Sigmoid colon (tissue), 7 donors: ENCODE data around the gene TFCP2L1. TPM values are rescaled to one million over a fixed set of nuclear protein-coding genes. Genes with fewer than 3 reads are reported as not detected.
"Not testable (repeated sequence)": the region's sequence is repeated elsewhere in the genome, so short reads cannot be mapped to it uniquely, and the experiment has no call there.

Experiments
- DNase-seq: peaks from one replicate; pipeline ENCODE4 v3.0.0-alpha.2; 2019
- H3K27ac ChIP-seq, 4 donors: fragments of 200-600 bp; sonication (generic); one replicate each; pipeline ENCODE4 v1.5.1; 2016 to 2019; ENCODE audit warnings: mild to moderate bottlenecking in 1 of 4
- H3K27me3 ChIP-seq, 3 donors: fragments of 200-600 bp; sonication (generic); one replicate each; pipeline ENCODE4 v1.5.1; 2019; ENCODE audit warnings: mild to moderate bottlenecking in 1 of 3
- H3K36me3 ChIP-seq, 4 donors: fragments of 200-600 bp; sonication (generic); one replicate each; pipeline ENCODE4 v1.5.1; 2016 to 2019
- H3K4me1 ChIP-seq, 4 donors: fragments of 200-600 bp; sonication (generic); one replicate each; pipeline ENCODE4 v1.5.1; 2017 to 2019
- H3K4me3 ChIP-seq, 4 donors: fragments of 200-600 bp; sonication (generic); one replicate each; pipeline ENCODE4 v1.5.1; 2017 to 2019; ENCODE audit warnings: mild to moderate bottlenecking in 2 of 4, moderate library complexity in 1 of 4
- H3K9me3 ChIP-seq, 4 donors: fragments of 200-600 bp in 3 of 4; sonication (generic) in 3 of 4; one replicate each; pipeline versions ENCODE4 v1.5.1 to v1.6.1; 2013 to 2019
- EP300 ChIP-seq, 4 donors: sonication (generic); formaldehyde crosslinking; IDR thresholded peaks; one replicate each; pipeline ENCODE4 v1.6.1; 2017; ENCODE audit warnings: antibody characterized with exemption in 4 of 4
- POLR2A ChIP-seq, 2 donors: fragments of 450-650 bp; IDR thresholded peaks; one replicate each; pipeline ENCODE4 v1.6.1; 2016; ENCODE audit warnings: antibody characterized with exemption in 2 of 2, mild to moderate bottlenecking in 2 of 2, moderate library complexity in 2 of 2
- POLR2AphosphoS5 ChIP-seq, 4 donors: sonication (generic); formaldehyde crosslinking; IDR thresholded peaks; one replicate each; pipeline ENCODE4 v1.6.1; 2017; ENCODE audit warnings: antibody characterized with exemption in 4 of 4
- WGBS, 2 donors: extraction: QIAGEN DNeasy Blood & Tissue Kit; methylation state at CpG; one replicate each; pipeline ENCODE4 v1.1.7; 2013; 5-methylcytosine and 5-hydroxymethylcytosine counted together
- intact Hi-C: fragments of 100-400 bp; cut with DNase I; formaldehyde crosslinking; loops from one replicate; pipeline ENCODE4 v1.15.1; 2023
- polyA plus RNA-seq, 3 donors: library from polyadenylated mRNA; stranded (reverse); fragments of 200-250 nt; gene quantifications; one replicate each; pipeline ENCODE4 v1.2.3, GENCODE V29; 2013
- total RNA-seq, 4 donors: library from RNA; depleted of rRNA; stranded (reverse); fragments of >200 nt; gene quantifications; one replicate each; pipeline ENCODE4 v1.1.0, GENCODE V29; 2016
- TF ChIP-seq, protein P1 (sequence below), 4 experiments: fragments of 450-650 bp in 3 of 4; fragments of 200-600 bp in 1 of 4; IDR thresholded peaks; one replicate each; pipeline ENCODE4 v1.5.1; 2016 to 2019; ENCODE audit warnings: antibody characterized with exemption in 4 of 4, mild to moderate bottlenecking in 3 of 4, moderate library complexity in 2 of 4
- donor health status: healthy with polysubstance abuse.
- donor health status: Bipolar disorder and iron deficiency.
- donor health status: healthy.

Gene TFCP2L1
- total and polyA plus RNA-seq, 7 donors, result 0.14 to 35.5 (median 0.55) TPM

DNA sequence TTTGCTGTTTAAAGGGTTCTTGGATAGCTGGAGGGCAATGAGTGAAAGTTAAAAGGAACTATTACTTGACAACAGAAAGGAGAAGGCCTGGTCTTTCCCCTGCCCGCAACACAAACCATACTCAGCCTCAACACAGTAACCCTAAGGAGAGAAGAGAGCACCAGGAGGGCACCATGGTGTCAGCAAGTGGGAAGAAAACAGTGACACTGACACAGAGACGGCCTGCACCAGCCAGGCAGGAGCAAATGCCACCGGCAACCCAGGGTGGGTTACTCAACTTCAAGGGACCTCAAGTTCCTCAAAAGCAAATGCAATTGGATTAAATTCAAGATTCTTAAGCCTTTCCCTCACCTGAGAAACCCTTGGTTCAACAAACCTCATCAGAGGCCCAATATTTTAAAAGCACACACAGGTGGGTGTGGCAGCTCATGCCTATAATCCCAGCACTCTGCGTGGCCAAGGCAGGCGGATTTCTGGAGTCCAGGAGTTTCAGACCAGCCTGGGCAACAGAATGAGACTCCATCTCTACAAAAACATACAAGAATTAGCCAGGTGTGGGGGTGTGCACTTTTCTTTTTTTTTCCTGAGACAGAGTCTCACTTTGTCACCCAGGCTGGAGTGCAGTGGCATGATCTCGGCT is 52.3 kb downstream of the TFCP2L1 start:
- TF ChIP-seq POLR2A (IDR thresholded peaks at IDR 0.05), result no peak
- TF ChIP-seq, protein P1, sequence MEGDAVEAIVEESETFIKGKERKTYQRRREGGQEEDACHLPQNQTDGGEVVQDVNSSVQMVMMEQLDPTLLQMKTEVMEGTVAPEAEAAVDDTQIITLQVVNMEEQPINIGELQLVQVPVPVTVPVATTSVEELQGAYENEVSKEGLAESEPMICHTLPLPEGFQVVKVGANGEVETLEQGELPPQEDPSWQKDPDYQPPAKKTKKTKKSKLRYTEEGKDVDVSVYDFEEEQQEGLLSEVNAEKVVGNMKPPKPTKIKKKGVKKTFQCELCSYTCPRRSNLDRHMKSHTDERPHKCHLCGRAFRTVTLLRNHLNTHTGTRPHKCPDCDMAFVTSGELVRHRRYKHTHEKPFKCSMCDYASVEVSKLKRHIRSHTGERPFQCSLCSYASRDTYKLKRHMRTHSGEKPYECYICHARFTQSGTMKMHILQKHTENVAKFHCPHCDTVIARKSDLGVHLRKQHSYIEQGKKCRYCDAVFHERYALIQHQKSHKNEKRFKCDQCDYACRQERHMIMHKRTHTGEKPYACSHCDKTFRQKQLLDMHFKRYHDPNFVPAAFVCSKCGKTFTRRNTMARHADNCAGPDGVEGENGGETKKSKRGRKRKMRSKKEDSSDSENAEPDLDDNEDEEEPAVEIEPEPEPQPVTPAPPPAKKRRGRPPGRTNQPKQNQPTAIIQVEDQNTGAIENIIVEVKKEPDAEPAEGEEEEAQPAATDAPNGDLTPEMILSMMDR (IDR thresholded peaks at IDR 0.05), result no peak
- TF ChIP-seq EP300 (IDR thresholded peaks at IDR 0.05), result no peak
- no peak for TF ChIP-seq POLR2AphosphoS5 (IDR thresholded peaks at IDR 0.05)
- no peak for DNase-seq
- Histone ChIP-seq H3K4me1 (no peaks in the 10 kb centered on the region), H3K27me3 (no peaks in the 10 kb centered on the region), H3K9me3 (no peaks in the 10 kb centered on the region), H3K4me3 (no peak overlapping the region), H3K36me3 (no peaks in the 10 kb centered on the region), H3K27ac (no peak overlapping the region)
- intact Hi-C loops, result no loop called here
- 77 to 86% methylated on average over 6 of the region's 6 CpGs for WGBS, 2 donors

- no peak overlapping the region for H3K27ac ChIP-seq
- WGBS, 2 donors, result 90 to 92% methylated on average over 17 of the region's 17 CpGs
- H3K4me1 ChIP-seq, result no peaks in the 10 kb centered on the region
- no peaks in the 10 kb centered on the region for H3K9me3 ChIP-seq
- no peak for TF ChIP-seq POLR2A (IDR thresholded peaks at IDR 0.05)
- no peak for TF ChIP-seq POLR2AphosphoS5 (IDR thresholded peaks at IDR 0.05)
- TF ChIP-seq EP300 (IDR thresholded peaks at IDR 0.05), result no peak
- TF ChIP-seq, protein P1 (IDR thresholded peaks at IDR 0.05), result no peak
- no peaks in the 10 kb centered on the region for H3K27me3 ChIP-seq
- no peak overlapping the region for H3K4me3 ChIP-seq
- no peak for DNase-seq
- intact Hi-C loops, result no loop called here
- H3K36me3 ChIP-seq, result no peaks in the 10 kb centered on the region
Measured at GRCh38 chr2:121231385-121232000, 53.5 kb downstream of the TFCP2L1 start.

DNA sequence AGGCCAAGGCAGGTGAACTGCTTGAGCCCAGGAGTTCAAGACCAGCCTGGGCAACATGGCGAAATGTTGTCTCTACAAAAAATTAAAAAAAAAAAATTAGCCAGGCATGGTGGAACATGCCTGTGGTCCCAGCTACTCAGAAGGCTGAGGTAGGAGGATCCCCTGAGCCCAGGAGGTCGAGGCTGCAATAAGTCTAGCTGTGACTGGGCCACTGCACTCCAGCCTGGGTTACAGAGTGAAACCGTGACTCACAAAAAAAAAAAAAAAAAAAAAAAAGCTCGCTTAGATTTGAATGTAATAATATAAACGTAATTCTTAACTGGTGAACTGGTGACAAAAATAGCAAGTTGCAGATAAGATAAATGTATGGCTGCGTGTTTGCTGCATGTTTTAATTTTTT is 56.5 kb downstream of the TFCP2L1 start:
- H3K4me3 ChIP-seq, result no peak overlapping the region
- 75 to 78% methylated on average over 6 of the region's 6 CpGs for WGBS, 2 donors
- H3K9me3 ChIP-seq, result no peaks in the 10 kb centered on the region
- no peaks in the 10 kb centered on the region for H3K4me1 ChIP-seq
- no peaks in the 10 kb centered on the region for H3K27me3 ChIP-seq
- TF ChIP-seq POLR2AphosphoS5 (IDR thresholded peaks at IDR 0.05) (no peak), EP300 (IDR thresholded peaks at IDR 0.05) (no peak), POLR2A (IDR thresholded peaks at IDR 0.05) (no peak)
- TF ChIP-seq, protein P1 (IDR thresholded peaks at IDR 0.05), result no peak
- no peak overlapping the region for H3K27ac ChIP-seq
- DNase-seq, result no peak
- H3K36me3 ChIP-seq, result no peaks in the 10 kb centered on the region
- intact Hi-C loops, result no loop called here

- H3K27me3 ChIP-seq, intact Hi-C loops, H3K36me3 ChIP-seq, H3K9me3 ChIP-seq, H3K4me1 ChIP-seq, H3K27ac ChIP-seq, H3K4me3 ChIP-seq, DNase-seq: not testable (repeated sequence)
- 47 to 75% methylated on average over 18 of the region's 18 CpGs for WGBS, 2 donors
Measured at GRCh38 chr2:121227381-121228144, 57.4 kb downstream of the TFCP2L1 start.

DNA sequence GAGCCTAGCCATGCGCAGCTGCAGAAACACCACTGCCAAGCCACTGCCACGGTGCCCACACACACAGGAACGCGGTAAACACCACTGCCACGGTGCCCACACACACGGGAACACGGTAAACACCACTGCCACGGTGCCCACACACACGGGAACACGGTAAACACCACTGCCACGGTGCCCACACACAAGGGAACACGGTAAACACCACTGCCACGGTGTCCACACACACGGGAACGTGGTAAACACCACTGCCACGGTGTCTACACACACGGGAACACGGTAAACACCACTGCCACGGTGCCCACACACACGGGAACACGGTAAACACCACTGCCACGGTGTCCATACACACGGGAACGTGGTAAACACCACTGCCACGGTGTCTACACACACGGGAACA is 59.3 kb downstream of the TFCP2L1 start:
- DNase-seq, H3K9me3 ChIP-seq, H3K36me3 ChIP-seq, intact Hi-C loops, H3K4me3 ChIP-seq, H3K4me1 ChIP-seq, H3K27me3 ChIP-seq, H3K27ac ChIP-seq: not testable (repeated sequence)
- WGBS, 2 donors, result 94% methylated on average over 26 of the region's 26 CpGs
